Panc1 (cell line): ENCODE data around the gene DENND10. TPM values are rescaled to one million over a fixed set of nuclear protein-coding genes. Genes with fewer than 3 reads are reported as not detected.

ENCODE experiments used
- ATAC-seq: fragments of 200-7000 bp; cut with Tn5 transposase; 2 replicates; pipeline ENCODE4 v1.9.1; 2020; ENCODE audit warnings: mild to moderate bottlenecking, moderate library complexity
- BruUV-seq: library from RNA; stranded (reverse); fragments of 400-500 nt; replicated peaks from 2 replicates; lab custom pipeline; 2021; lab: Mats Ljungman, UMichigan
- CTCF ChIA-PET: fragments of 300-600 bp; sonication (Branson Sonifier 250); formaldehyde crosslinking; loops from one replicate; lab custom pipeline; 2022; ENCODE audit warnings: antibody characterized with exemption; lab: Charles Lee
- POLR2A ChIA-PET: fragments of 300-600 bp; sonication (Branson Sonifier 250); formaldehyde crosslinking; loops from one replicate; lab custom pipeline; 2022; ENCODE audit warnings: antibody characterized with exemption; lab: Charles Lee
- DNase-seq: peaks from one replicate; pipeline ENCODE4 v3.0.0-alpha.2; 2010; ENCODE audit warnings: low read depth, low spot score
- H3K27ac ChIP-seq: 2 replicates; pipeline ENCODE4 v1.5.1; 2011; ENCODE audit warnings: mild to moderate bottlenecking, low read length, inconsistent platforms
- H3K27me3 ChIP-seq: fragments of 200-500 bp; sonication (Bioruptor generic); 2 replicates; pipeline ENCODE4 v1.6.0; 2014; ENCODE audit warnings: low read length, inconsistent platforms; ENCODE audit not compliant: control insufficient read depth, insufficient read depth
- H3K36me3 ChIP-seq: fragments of 200-500 bp; sonication (Bioruptor generic); 2 replicates; pipeline ENCODE4 v1.5.1; 2014; ENCODE audit warnings: inconsistent platforms, mild to moderate bottlenecking, low read length, moderate library complexity; ENCODE audit not compliant: control insufficient read depth, insufficient read depth
- H3K4me1 ChIP-seq: 2 replicates; pipeline ENCODE4 v1.5.1; 2011; ENCODE audit warnings: inconsistent platforms, mild to moderate bottlenecking, low read length, moderate library complexity; ENCODE audit not compliant: control insufficient read depth, insufficient read depth
- H3K4me3 ChIP-seq, 2 experiments: 2 replicates each; pipeline ENCODE4 v1.5.1; 2011 to 2012; ENCODE audit warnings: low read depth in 2 of 2, low read length in 2 of 2, mild to moderate bottlenecking in 2 of 2, inconsistent platforms in 1 of 2, moderate library complexity in 1 of 2
- H3K9me3 ChIP-seq: fragments of 200-500 bp; sonication (Bioruptor generic); 2 replicates; pipeline ENCODE4 v1.5.1; 2014; ENCODE audit warnings: low read depth, mild to moderate bottlenecking, inconsistent platforms, low read length, moderate library complexity; ENCODE audit not compliant: control insufficient read depth, insufficient read depth
- CTCF ChIP-seq: fragments of 450-650 bp; IDR thresholded peaks from 2 replicates; pipeline ENCODE4 v1.5.1; 2017; ENCODE audit warnings: mild to moderate bottlenecking
- POLR2AphosphoS5 ChIP-seq: IDR thresholded peaks from 2 replicates; pipeline ENCODE4 v1.6.1; 2012; ENCODE audit warnings: mild to moderate bottlenecking, low read depth, low read length, moderate library complexity
- REST ChIP-seq, 2 experiments: IDR thresholded peaks; 2 replicates each; pipeline ENCODE4 v1.6.1; 2011 to 2012; ENCODE audit warnings: low read depth in 2 of 2, control low read depth in 1 of 2, low read length in 1 of 2, mild to moderate bottlenecking in 1 of 2, moderate library complexity in 1 of 2; ENCODE audit not compliant: insufficient read depth in 1 of 2
- SIN3A ChIP-seq: IDR thresholded peaks from 2 replicates; pipeline ENCODE4 v1.6.1; 2012; ENCODE audit warnings: low read depth, mild to moderate bottlenecking, low read length, moderate library complexity, borderline replicate concordance; ENCODE audit not compliant: insufficient read depth
- TCF7L2 ChIP-seq: IDR thresholded peaks from 2 replicates; pipeline ENCODE4 v1.6.1; 2011; ENCODE audit warnings: mild to moderate bottlenecking, low read depth, low read length, inconsistent platforms
- in situ Hi-C: cut with HindIII; loops from 2 replicates; pipeline ENCODE4 v1.10.0; 2016; ENCODE audit warnings: low sequenced_read_pairs, low pct_unique_long_range_greater_than_20kb
- intact Hi-C: fragments of 100-400 bp; cut with micrococcal nuclease; formaldehyde crosslinking; loops from one replicate; pipeline ENCODE4 v1.10.0; 2022; ENCODE audit not compliant: unreplicated experiment
- total RNA-seq: library from RNA; stranded (reverse); gene quantifications from one replicate; pipeline ENCODE4 v1.2.1, GENCODE V29; 2021; ENCODE audit not compliant: unreplicated experiment

The DENND10 gene
- total RNA-seq, 1 experiment from 2014 or later = 72.8 TPM

GRCh38 chr10:119078422-119079179, 25.3 kb upstream of the DENND10 start:
- TSS peak; percentile 83 for BruUV-seq
- Histone ChIP-seq H3K4me3 (peak overlapping the region; percentile 92 to 96), H3K27me3 (no peaks in the 10 kb centered on the region), H3K36me3 (peaks cover 19% of the 10 kb centered on the region), H3K4me1 (peaks cover 29% of the 10 kb centered on the region), H3K9me3 (no peaks in the 10 kb centered on the region), H3K27ac (peak overlapping the region; percentile 98)
- no peak for ATAC-seq
- DNase-seq = no peak
- POLR2A ChIA-PET = interaction anchor here (0.7 kb wide), 1 partner anchor 15 kb away, joined by 4 read pairs; no protein-coding TSS in a partner anchor
- TF ChIP-seq CTCF (no peak), POLR2AphosphoS5 (0 out of 2 replicates have a peak, but pooled peaks have one; percentile 10)
- in situ Hi-C loops (no loop called here), intact Hi-C loops (no loop called here)
- CTCF ChIA-PET = no interaction called here

- CTCF ChIA-PET = no interaction called here
Measured at GRCh38 chr10:119079599-119080520, 24.1 kb upstream of the DENND10 start.

GRCh38 chr10:119080521-119081259, 23.2 kb upstream of the DENND10 start, which contains the start of gene EIF3A:
TSS of gene EIF3A (minus strand) at chr10:119080817. CDS start at chr10:119080676, 141 bp downstream.
- Histone ChIP-seq H3K27ac (peak within 1 kb of the TSS; percentile 98), H3K4me3 (peak within 1 kb of the TSS; percentile 92 to 96), H3K36me3 (peaks cover 16% of the 10 kb centered on the region), H3K27me3 (no peaks in the 10 kb centered on the region), H3K4me1 (peaks cover 22% of the 10 kb centered on the region), H3K9me3 (no peaks in the 10 kb centered on the region)
- intact Hi-C loops (no loop called here), in situ Hi-C loops (no loop called here)
- ATAC-seq (peak; percentile 94), DNase-seq (peak; percentile 84)
- ChIA-PET POLR2A (interaction anchor here (0.6 kb wide), 1 partner anchor 407 kb away, joined by 5 read pairs; no protein-coding TSS in a partner anchor), CTCF (no interaction called here)
- BruUV-seq = no TSS peak
- TF ChIP-seq POLR2AphosphoS5 (peak; percentile 99), SIN3A (peak; percentile 59; the same call in 1 of the 2 replicates), TCF7L2 (peak; percentile 26; the same call in 1 of the 2 replicates), CTCF (no peak), REST (IDR thresholded peaks at IDR 0.05; ENCODE audit: insufficient read depth in 1 of 2, low read depth in 2 of 2, low read length in 1 of 2) (peak; percentile 11 to 65; a peak in 1 of 4 replicates)

More at GRCh38 chr10:119079599-119080520, 24.1 kb upstream of the DENND10 start:
- Histone ChIP-seq H3K4me1 (peaks cover 25% of the 10 kb centered on the region), H3K4me3 (peak overlapping the region; percentile 92 to 96), H3K9me3 (no peaks in the 10 kb centered on the region), H3K36me3 (peaks cover 16% of the 10 kb centered on the region), H3K27ac (peak overlapping the region; percentile 98), H3K27me3 (no peaks in the 10 kb centered on the region)
- peak; percentile 85 for ATAC-seq
- no peak for DNase-seq
- intact Hi-C loops = no loop called here
- in situ Hi-C loops = no loop called here
- no TSS peak for BruUV-seq
- POLR2A ChIA-PET = interaction anchor here (0.7 kb wide), 1 partner anchor 16 kb away, joined by 4 read pairs; no protein-coding TSS in a partner anchor
- TF ChIP-seq POLR2AphosphoS5 = no peak
- peak; percentile 62; the same call in 1 of the 2 replicates for TF ChIP-seq SIN3A
